Right lobe of liver (tissue), 6 donors: Measurements from ENCODE around the gene TMEM33. TPM values are rescaled to one million over a fixed set of nuclear protein-coding genes. Genes with fewer than 3 reads are reported as not detected.

ENCODE experiments used
- ATAC-seq, 4 donors: fragments of 200-7000 bp; cut with Tn5 transposase; one replicate each; pipeline ENCODE4 v1.9.1; 2020; ENCODE audit warnings: mild to moderate bottlenecking in 4 of 4, moderate library complexity in 4 of 4
- DNase-seq, 3 donors: peaks; one replicate each; pipeline ENCODE4 v3.0.0-alpha.2; 2020
- H3K27ac ChIP-seq, 3 donors: fragments of 200-600 bp; one replicate each; pipeline ENCODE4 v1.8.0; 2022
- H3K27me3 ChIP-seq, 2 donors: fragments of 200-600 bp; one replicate each; pipeline ENCODE4 v1.8.0; 2022
- H3K36me3 ChIP-seq, 4 donors: fragments of 200-600 bp; sonication (generic) in 1 of 4; one replicate each; pipeline versions ENCODE4 v1.5.1 to v1.8.0; 2017 to 2022; ENCODE audit warnings: control low read depth in 1 of 4
- H3K4me1 ChIP-seq, 4 donors: fragments of 200-600 bp; sonication (generic) in 1 of 4; one replicate each; pipeline versions ENCODE4 v1.5.1 to v1.8.0; 2017 to 2022; ENCODE audit warnings: control low read depth in 1 of 4
- H3K4me3 ChIP-seq, 3 donors: fragments of 200-600 bp; one replicate each; pipeline ENCODE4 v1.8.0; 2022
- H3K9me3 ChIP-seq, 4 donors: fragments of 200-600 bp; sonication (generic) in 1 of 4; one replicate each; pipeline versions ENCODE4 v1.5.1 to v1.8.0; 2017 to 2022; ENCODE audit warnings: control low read depth in 1 of 4
- CTCF ChIP-seq, 4 donors: fragments of 200-600 bp in 3 of 4; fragments of 450-650 bp in 1 of 4; IDR thresholded peaks; one replicate each; pipeline versions ENCODE4 v1.5.1 to v1.8.0; 2016 to 2022; ENCODE audit warnings: antibody characterized with exemption in 4 of 4, mild to moderate bottlenecking in 2 of 4
- POLR2A ChIP-seq: fragments of 450-650 bp; IDR thresholded peaks from one replicate; pipeline ENCODE4 v1.6.1; 2017; ENCODE audit warnings: antibody characterized with exemption, mild to moderate bottlenecking
- WGBS: methylation state at CpG from one replicate; pipeline ENCODE4 v1.1.6; 2018; ENCODE audit warnings: low coverage, low lambda C conversion rate; ENCODE audit not compliant: insufficient coverage; ENCODE audit errors: missing lambda C conversion rate; 5-methylcytosine and 5-hydroxymethylcytosine counted together
- intact Hi-C, 2 donors: fragments of 100-400 bp; cut with DNase I; formaldehyde crosslinking; loops; one replicate each; pipeline versions ENCODE4 v1.11.2 to v1.14.1; 2022
- long read RNA-seq: library from polyadenylated mRNA; unstranded; transcript quantifications from one replicate; pipeline ENCODE4 v2.0.0, GENCODE V29; 2019
- total RNA-seq, 6 experiments: library from RNA; depleted of rRNA in 2 of 6; stranded (reverse); fragments of >200 nt in 2 of 6; fragmentation: NEBNext Ultra II Directional in 3 of 6; extraction: Animal tissue kit (Norgen Biotek cat#: 25700) in 3 of 6; gene quantifications; one replicate each; pipeline versions ENCODE4 v1.1.0 to v1.2.4, GENCODE V29; 2016 to 2023
- donor health status: DM: no; HTN: yes; CAD: no.
- donor health status: DM: no; HTN: no; CAD: no.
- donor health status: DM: no; HTN: no; CAD: no.
- donor health status: DM: no; HTN: yes; CAD: no.
- donor health status: DM: no; HTN: yes; CAD: no.

The TMEM33 gene
- 10 to 100 TPM; 48.9 to 82.7 (median 60.8) TPM for total RNA-seq
- long read RNA-seq, full-length matches to known transcripts = 4 of 10 reads
- long read RNA-seq, partial matches to known transcripts = 1 of 10 reads
- long read RNA-seq, other reads (novel, unspliced or antisense) = 5 of 10 reads

DNA sequence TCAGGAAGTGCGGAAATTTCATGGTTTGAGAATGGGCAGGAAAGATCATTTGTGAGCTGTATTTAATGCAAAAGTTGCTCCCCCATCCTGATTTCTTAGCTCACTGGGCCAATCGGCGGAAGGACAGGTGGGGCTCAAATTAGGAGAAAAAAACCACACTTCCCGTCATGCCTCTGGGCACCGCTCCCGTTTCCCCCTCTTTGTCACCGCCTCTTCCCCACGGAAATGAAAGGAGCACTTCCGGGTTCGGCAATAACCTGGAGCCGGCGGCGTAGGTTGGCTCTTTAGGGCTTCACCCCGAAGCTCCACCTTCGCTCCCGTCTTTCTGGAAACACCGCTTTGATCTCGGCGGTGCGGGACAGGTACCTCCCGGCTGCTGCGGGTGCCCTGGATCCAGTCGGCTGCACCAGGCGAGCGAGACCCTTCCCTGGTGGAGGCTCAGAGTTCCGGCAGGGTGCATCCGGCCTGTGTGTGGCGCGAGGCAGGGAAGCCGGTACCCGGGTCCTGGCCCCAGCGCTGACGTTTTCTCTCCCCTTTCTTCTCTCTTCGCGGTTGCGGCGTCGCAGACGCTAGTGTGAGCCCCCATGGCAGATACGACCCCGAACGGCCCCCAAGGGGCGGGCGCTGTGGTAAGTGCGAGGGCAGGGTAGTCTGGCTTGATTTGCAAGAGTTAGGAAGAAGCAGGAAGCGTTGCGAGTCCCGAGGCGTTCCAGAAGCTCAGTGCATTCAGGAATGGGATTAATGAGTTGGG lies at the start of gene TMEM33:
TMEM33 (plus strand) TSS at position 529 of the 751 bp plus-strand sequence; CDS start at position 585, 56 bp downstream.
- intact Hi-C loops = no loop called here
- under 1% methylated on average over 36 of the region's 49 CpGs for WGBS

DNA sequence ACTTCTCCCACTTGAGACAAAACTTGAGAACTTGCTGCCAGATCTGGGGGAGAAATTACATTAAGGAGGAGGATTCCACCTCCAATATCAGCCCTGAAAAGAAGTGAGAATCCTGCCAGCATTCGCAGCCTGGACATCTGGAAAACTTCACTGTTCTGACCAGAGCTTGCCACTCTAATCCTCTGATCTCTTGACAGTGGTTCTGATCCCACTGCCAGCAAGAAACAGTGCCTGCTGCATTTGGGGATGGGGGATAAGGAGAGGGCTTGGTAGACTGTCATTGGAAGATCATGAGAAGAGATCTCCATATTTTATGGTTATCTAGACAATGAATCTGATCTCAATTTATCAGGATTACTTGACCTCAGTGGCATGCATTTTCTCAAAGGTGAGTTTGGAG lies 49.8 kb upstream of the TMEM33 start:
- no peaks in the 10 kb centered on the region for H3K36me3 ChIP-seq

More for the DNA sequence above, at the start of gene TMEM33:
- Histone ChIP-seq H3K9me3 (no peaks in the 10 kb centered on the region), H3K27me3 (no peaks in the 10 kb centered on the region), H3K4me3 (peak within 1 kb of the TSS; percentile 84 to 93 (median 91)), H3K27ac (peak within 1 kb of the TSS; percentile 77 to 91 (median 90)), H3K36me3 (peaks cover 0 to 10% (median 0%) of the 10 kb centered on the region in 4 donors), H3K4me1 (peaks cover 0 to 32% (median 8%) of the 10 kb centered on the region in 4 donors)
- peak; percentile 88 to 95 (median 92) for DNase-seq
- TF ChIP-seq CTCF (IDR thresholded peaks at IDR 0.05) = peak in 1 of 4 donors; percentile 25
- TF ChIP-seq POLR2A = peak; percentile 85
- peak; percentile 86 to 91 (median 88) for ATAC-seq

DNA sequence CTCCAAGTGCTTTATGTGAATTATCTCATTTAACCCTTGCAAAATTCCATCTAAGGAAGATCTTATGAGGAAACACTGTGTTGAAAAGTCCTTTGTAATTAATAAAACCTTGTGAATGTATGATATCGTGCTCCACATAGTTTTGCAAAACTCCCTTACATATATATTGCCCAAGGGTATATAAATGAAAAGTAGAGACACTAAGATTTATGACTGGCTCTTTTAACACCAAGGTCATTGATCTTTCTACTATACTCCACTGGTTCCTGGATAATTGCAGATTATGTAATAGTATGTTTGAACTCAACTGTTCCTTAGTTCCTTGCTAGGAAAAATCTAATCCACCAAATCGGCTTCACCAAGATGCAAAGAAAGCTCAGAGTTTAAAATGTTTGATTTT lies 48.0 kb upstream of the TMEM33 start:
- Histone ChIP-seq H3K4me3 (no peak overlapping the region), H3K27ac (no peak overlapping the region), H3K4me1 (peaks cover 0 to 38% (median 18%) of the 10 kb centered on the region in 4 donors), H3K36me3 (no peaks in the 10 kb centered on the region), H3K27me3 (no peaks in the 10 kb centered on the region), H3K9me3 (no peaks in the 10 kb centered on the region)
- TF ChIP-seq CTCF (IDR thresholded peaks at IDR 0.05) (no peak), POLR2A (no peak)
- WGBS = 27% methylated on average over 2 of the region's 2 CpGs
- DNase-seq = no peak
- peak in 2 of 4 donors; percentile 29 to 30 for ATAC-seq
- intact Hi-C loops = loop anchor here in 1 of 2 donors (10.0 kb wide), 1 partner anchor 192 kb away; no protein-coding TSS in a partner anchor

More for the DNA sequence above, 49.8 kb upstream of the TMEM33 start:
- peaks cover 0 to 56% (median 24%) of the 10 kb centered on the region in 4 donors for H3K4me1 ChIP-seq
- DNase-seq (no peak), ATAC-seq (no peak)
- no peak overlapping the region for H3K27ac ChIP-seq
- no CpG with 5 or more reads among the region's 1 CpG for WGBS
- no peaks in the 10 kb centered on the region for H3K9me3 ChIP-seq
- H3K27me3 ChIP-seq = no peaks in the 10 kb centered on the region
- intact Hi-C loops = loop anchor here in 1 of 2 donors (10.0 kb wide), 1 partner anchor 191 kb away; no protein-coding TSS in a partner anchor
- no peak overlapping the region for H3K4me3 ChIP-seq
- TF ChIP-seq POLR2A (no peak), CTCF (IDR thresholded peaks at IDR 0.05) (no peak)

- Histone ChIP-seq H3K27ac (no peak overlapping the region), H3K36me3 (no peaks in the 10 kb centered on the region), H3K4me1 (peaks cover 0 to 37% (median 18%) of the 10 kb centered on the region in 4 donors), H3K27me3 (no peaks in the 10 kb centered on the region), H3K4me3 (no peak overlapping the region), H3K9me3 (no peaks in the 10 kb centered on the region)
- intact Hi-C loops = loop anchor here in 1 of 2 donors (10.0 kb wide), 1 partner anchor 193 kb away; no protein-coding TSS in a partner anchor
- peak; percentile 88 to 95 (median 94) for TF ChIP-seq CTCF (IDR thresholded peaks at IDR 0.05)
- TF ChIP-seq POLR2A = no peak
- DNase-seq (no peak), ATAC-seq (peak in 2 of 4 donors; percentile 47 to 56)
- 0% methylated on average over 3 of the region's 3 CpGs for WGBS
These were observed 47.2 kb upstream of the TMEM33 start for GRCh38 chr4:41887821-41888686.
